Heart left ventricle (tissue), 13 donors: ENCODE data around the gene CREBL2.
"Not testable (repeated sequence)": the region's sequence is repeated elsewhere in the genome, so short reads cannot be mapped to it uniquely, and the experiment has no call there.

Source experiments
- CTCF ChIP-seq, 12 donors: fragments of 200-600 bp; sonication (generic) in 4 of 12; IDR thresholded peaks; one replicate each; pipeline versions ENCODE4 v1.5.0 to v1.8.0; 2018 to 2022; ENCODE audit warnings: antibody characterized with exemption in 12 of 12, mild to moderate bottlenecking in 5 of 12
- POLR2A ChIP-seq, 2 donors: fragments of 450-650 bp; IDR thresholded peaks; one replicate each; pipeline ENCODE4 v1.6.1; 2017; ENCODE audit warnings: antibody characterized with exemption in 2 of 2, mild to moderate bottlenecking in 2 of 2, moderate library complexity in 2 of 2
- donor health status: ischemic (EF 13 %, LVEDD 7.1; RV severe dilation, severe dysfunction).
- donor health status: DM: no; HTN: yes; CAD: no.
- donor health status: DM: no; HTN: no; CAD: no.
- donor health status: ischemic (EF 25% LVEDD 6.9; RV normal size, moderate dysfunction).
- donor health status: ischemic (EF 25% LVEDD 5.7; RV mildly dilated, moderate dysfunction).
- donor health status: ischemic (EF 35%, LVEDD 5.7; RV mildly dilated, moderate dysfunction).
- donor health status: nonischemic (EF 11% LVEDD 7.7; RV severe dilation, severe dysfunction).
- donor health status: DM: yes; HTN: yes; CAD: no.
- donor health status: PGD.
- donor health status: ischemic (EF 29% LVEDD 5.4; RV normal size, mild dysfunction).
- donor health status: nonischemic (EF 23%, LVEDD 6.1; RV moderate dilation, normal function).

GRCh38 chr12:12652704-12653103 lies 41.0 kb downstream of the CREBL2 start:
- TF ChIP-seq CTCF, POLR2A (IDR thresholded peaks at IDR 0.05): not testable (repeated sequence)
